Chondrocyte (in vitro differentiated cells): ENCODE measurements around the gene TTC27. TPM values are rescaled to one million over a fixed set of nuclear protein-coding genes. Genes with fewer than 3 reads are reported as not detected.

Experiments
- DNase-seq: peaks from one replicate; pipeline ENCODE4 v3.0.0; 2021; ENCODE audit warnings: mixed read lengths, low spot score
- H3K27ac Mint-ChIP-seq: one replicate; pipeline ENCODE4 v1.8.0; 2021; ENCODE audit warnings: mild to moderate bottlenecking, moderate library complexity, mixed read lengths; ENCODE audit not compliant: unreplicated experiment
- H3K27me3 Mint-ChIP-seq: 2 replicates; pipeline ENCODE4 v1.8.0; 2021; ENCODE audit warnings: low read depth, mixed read lengths
- H3K36me3 Mint-ChIP-seq: 2 replicates; pipeline ENCODE4 v1.8.0; 2021; ENCODE audit warnings: low read depth, mixed read lengths
- H3K4me1 Mint-ChIP-seq: 2 replicates; pipeline ENCODE4 v1.8.0; 2021; ENCODE audit warnings: low read depth, mild to moderate bottlenecking, mixed read lengths
- H3K4me3 Mint-ChIP-seq: one replicate; pipeline ENCODE4 v1.8.0; 2021; ENCODE audit warnings: mild to moderate bottlenecking, moderate library complexity, mixed read lengths; ENCODE audit not compliant: unreplicated experiment
- H3K9me3 Mint-ChIP-seq: 2 replicates; pipeline ENCODE4 v1.8.0; 2021; ENCODE audit warnings: low read depth, mixed read lengths
- total RNA-seq: library from RNA; stranded (reverse); gene quantifications from 3 replicates; pipeline ENCODE4 v1.2.1, GENCODE V29; 2021
- TF ChIP-seq, protein P1 (sequence below): fragments of 200-600 bp; sonication (generic); IDR thresholded peaks from 2 replicates; pipeline ENCODE4 v1.5.0; 2021; ENCODE audit warnings: antibody characterized with exemption, mild to moderate bottlenecking, moderate library complexity

Gene TTC27
- total RNA-seq, 1 donor from 2014 or later: 13.5 TPM

DNA sequence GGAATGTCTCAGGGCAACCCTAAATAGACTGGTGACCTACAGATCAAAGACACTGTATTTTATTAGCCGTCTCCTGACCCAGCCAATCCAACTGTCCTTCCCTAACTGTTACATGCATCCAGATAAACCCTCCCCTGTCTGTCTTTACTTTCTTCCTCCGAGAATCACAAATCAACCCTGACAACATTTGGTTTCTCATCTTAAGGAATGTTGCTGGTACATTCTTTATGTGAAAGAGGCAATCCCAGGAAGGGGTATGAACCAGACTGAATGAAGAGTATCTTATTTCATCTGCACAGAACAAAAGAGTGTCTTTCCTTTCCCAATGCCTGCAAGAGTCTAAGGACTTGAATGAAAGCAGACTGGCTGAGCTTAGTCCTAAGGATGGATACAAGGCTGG is 205.0 kb downstream of the TTC27 start:
- Mint-ChIP-seq H3K36me3 (peaks cover 2% of the 10 kb centered on the region), H3K4me3 (no peak overlapping the region), H3K27me3 (no peaks in the 10 kb centered on the region), H3K9me3 (peaks cover 12% of the 10 kb centered on the region), H3K27ac (peak overlapping the region; percentile 30), H3K4me1 (peaks cover 15% of the 10 kb centered on the region)
- TF ChIP-seq, protein P1, sequence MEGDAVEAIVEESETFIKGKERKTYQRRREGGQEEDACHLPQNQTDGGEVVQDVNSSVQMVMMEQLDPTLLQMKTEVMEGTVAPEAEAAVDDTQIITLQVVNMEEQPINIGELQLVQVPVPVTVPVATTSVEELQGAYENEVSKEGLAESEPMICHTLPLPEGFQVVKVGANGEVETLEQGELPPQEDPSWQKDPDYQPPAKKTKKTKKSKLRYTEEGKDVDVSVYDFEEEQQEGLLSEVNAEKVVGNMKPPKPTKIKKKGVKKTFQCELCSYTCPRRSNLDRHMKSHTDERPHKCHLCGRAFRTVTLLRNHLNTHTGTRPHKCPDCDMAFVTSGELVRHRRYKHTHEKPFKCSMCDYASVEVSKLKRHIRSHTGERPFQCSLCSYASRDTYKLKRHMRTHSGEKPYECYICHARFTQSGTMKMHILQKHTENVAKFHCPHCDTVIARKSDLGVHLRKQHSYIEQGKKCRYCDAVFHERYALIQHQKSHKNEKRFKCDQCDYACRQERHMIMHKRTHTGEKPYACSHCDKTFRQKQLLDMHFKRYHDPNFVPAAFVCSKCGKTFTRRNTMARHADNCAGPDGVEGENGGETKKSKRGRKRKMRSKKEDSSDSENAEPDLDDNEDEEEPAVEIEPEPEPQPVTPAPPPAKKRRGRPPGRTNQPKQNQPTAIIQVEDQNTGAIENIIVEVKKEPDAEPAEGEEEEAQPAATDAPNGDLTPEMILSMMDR: no peak
- no peak for DNase-seq

DNA sequence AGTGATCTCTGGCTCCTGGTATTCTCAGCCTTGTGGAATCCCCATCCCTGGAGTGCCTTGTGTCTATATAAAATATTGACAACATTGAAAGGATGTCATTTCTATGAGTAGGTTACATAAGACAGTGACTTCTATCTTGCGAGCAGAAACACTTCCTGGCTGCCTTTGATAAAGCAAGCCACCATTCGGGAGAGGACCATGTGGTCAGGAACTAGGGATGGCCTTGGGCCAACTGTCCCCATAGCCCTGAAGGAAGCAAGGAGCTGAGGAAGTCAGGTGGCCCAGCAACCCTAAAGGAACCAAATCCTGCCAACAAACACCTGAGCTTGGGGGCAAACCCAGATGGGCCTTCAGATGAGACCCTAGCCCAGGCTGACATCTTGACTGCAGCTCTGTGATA is 205.9 kb downstream of the TTC27 start:
- TF ChIP-seq, protein P1: no peak
- H3K27ac Mint-ChIP-seq: no peak overlapping the region
- peaks cover 12% of the 10 kb centered on the region for H3K9me3 Mint-ChIP-seq
- H3K36me3 Mint-ChIP-seq: no peaks in the 10 kb centered on the region
- peaks cover 15% of the 10 kb centered on the region for H3K4me1 Mint-ChIP-seq
- no peak for DNase-seq
- H3K4me3 Mint-ChIP-seq: no peak overlapping the region
- no peaks in the 10 kb centered on the region for H3K27me3 Mint-ChIP-seq

DNA sequence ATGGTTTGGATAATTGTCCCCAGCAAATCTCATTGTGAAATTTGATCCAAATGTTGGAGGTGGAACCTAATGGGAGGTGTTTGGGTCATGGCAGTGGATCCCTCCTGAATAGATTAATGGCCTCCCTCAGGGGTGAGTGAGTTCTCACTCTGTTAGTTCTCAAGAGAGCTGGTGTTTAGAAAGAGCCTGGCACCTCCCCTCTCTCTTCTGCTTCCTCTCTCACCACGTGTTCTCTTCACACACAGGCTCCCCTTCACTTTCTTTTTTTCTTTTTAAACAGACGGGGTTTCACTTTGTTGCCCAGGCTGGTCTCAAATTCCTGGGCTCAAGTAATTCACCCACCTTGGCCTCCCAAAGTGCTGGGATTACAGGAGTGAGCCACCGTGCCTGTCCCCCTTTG is 207.3 kb downstream of the TTC27 start:
- H3K4me3 Mint-ChIP-seq: no peak overlapping the region
- peaks cover 15% of the 10 kb centered on the region for H3K4me1 Mint-ChIP-seq
- no peaks in the 10 kb centered on the region for H3K27me3 Mint-ChIP-seq
- H3K27ac Mint-ChIP-seq: no peak overlapping the region
- TF ChIP-seq, protein P1: no peak
- H3K36me3 Mint-ChIP-seq: no peaks in the 10 kb centered on the region
- no peaks in the 10 kb centered on the region for H3K9me3 Mint-ChIP-seq
- DNase-seq: no peak

DNA sequence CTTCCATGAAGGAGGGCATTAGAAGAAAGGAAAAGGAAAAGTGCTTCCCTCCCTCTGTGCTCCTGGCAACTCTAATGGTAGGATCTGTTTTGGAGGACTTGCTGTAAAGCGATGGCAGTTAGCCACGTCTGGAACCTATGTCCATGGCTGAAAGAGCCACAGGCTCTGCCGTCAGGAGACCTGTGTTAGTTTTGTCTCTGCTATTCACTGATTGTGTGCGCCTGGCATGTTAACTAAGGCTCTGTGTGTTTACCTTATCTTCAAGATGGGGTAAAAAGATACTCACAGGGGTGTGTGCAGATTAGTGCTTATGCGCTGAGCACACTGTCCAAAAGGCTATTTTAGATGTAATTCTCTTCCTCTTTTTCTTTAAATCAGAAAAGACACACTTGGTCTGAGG is 209.1 kb downstream of the TTC27 start:
- H3K4me3 Mint-ChIP-seq: no peak overlapping the region
- H3K27me3 Mint-ChIP-seq: no peaks in the 10 kb centered on the region
- no peak overlapping the region for H3K27ac Mint-ChIP-seq
- H3K9me3 Mint-ChIP-seq: no peaks in the 10 kb centered on the region
- peaks cover 16% of the 10 kb centered on the region for H3K4me1 Mint-ChIP-seq
- TF ChIP-seq, protein P1: no peak
- H3K36me3 Mint-ChIP-seq: no peaks in the 10 kb centered on the region
- no peak for DNase-seq

DNA sequence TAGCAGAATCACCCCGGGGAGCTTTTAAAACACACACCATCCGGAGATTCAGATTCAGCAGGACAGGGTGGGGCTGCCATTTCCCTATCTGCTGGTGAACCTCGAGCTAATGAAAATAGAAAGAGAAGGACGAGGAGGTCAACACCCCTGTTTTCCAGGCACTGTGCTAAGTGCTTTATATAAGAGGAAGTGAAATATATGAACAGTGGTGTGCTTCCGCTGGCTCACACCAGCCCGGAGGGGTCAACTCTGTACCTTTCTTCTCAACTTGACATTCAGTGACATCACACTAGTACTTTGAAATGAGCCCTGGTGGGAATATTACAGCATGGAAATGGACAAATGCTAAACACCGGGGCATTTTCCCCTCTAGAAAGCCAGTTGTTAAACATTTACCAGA is 210.6 kb downstream of the TTC27 start:
- H3K36me3 Mint-ChIP-seq: no peaks in the 10 kb centered on the region
- no peaks in the 10 kb centered on the region for H3K27me3 Mint-ChIP-seq
- DNase-seq: no peak
- H3K9me3 Mint-ChIP-seq: peaks cover under 1% of the 10 kb centered on the region
- peaks cover 16% of the 10 kb centered on the region for H3K4me1 Mint-ChIP-seq
- no peak overlapping the region for H3K4me3 Mint-ChIP-seq
- H3K27ac Mint-ChIP-seq: no peak overlapping the region
- TF ChIP-seq, protein P1: no peak
